ENCODE data around the gene LENEP. TPM values are rescaled to one million over a fixed set of nuclear protein-coding genes. Genes with fewer than 3 reads are reported as not detected.
"Not testable (repeated sequence)": the region's sequence is repeated elsewhere in the genome, so short reads cannot be mapped to it uniquely, and the experiment has no call there.

The LENEP gene
- total RNA-seq, 3 donors from 2014 or later (not counting 1 experiment from before 2014, with no cell fraction given): not detected

DNA sequence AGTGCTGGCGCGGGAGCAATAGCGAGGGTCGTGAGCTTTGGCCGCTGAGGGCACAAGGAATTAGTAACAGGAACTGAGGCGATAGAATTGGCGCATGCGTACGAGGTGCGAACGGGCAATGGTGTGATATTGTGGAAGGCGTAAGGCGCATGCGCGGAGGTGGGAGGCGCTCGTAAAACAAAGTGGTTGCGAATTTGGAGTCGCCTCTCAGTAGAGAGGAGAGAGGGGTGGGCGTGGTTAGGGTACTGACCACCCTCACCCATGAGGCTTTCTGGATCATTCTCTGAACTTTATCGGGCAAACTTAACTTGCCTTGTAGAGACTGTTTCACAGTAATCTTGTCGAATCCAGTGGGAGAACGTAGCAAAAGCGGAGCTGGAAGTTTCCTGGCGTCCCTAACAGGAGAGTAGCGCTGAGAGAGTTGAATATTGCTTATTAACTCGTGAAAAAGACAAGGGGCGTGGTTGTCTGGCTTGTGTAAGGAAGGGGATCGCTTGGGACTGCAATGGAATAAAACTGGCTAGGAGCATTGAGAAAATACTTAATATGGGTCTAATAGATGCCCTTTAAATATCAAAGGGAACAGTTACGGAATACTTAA is 18.5 kb upstream of the LENEP start:
- peak overlapping the region; percentile 99 for H3K27ac ChIP-seq (ENCODE audit: low read length)
- intact Hi-C loops (cut with micrococcal nuclease): loop anchor here (1.0 to 5.0 kb wide), 7 partner anchors 8 to 416 kb away; partner anchors contain the start of genes EFNA4, FLAD1, PBXIP1 and PMVK
- H3K4me1 ChIP-seq (ENCODE audit: control insufficient read depth, insufficient read depth, low read length): peaks cover 43% of the 10 kb centered on the region
- no peaks in the 10 kb centered on the region for H3K36me3 ChIP-seq (ENCODE audit: control insufficient read depth, insufficient read depth, low read length)
- Mint-ChIP-seq H3K27me3 (ENCODE audit: low read depth in 2 of 2) (no peaks in the 10 kb centered on the region), H3K4me1 (peaks cover 15 to 20% of the 10 kb centered on the region in 2 donors), H3K27ac (no peak overlapping the region), H3K36me3 (no peaks in the 10 kb centered on the region), H3K4me3 (no peak overlapping the region), H3K9me3 (no peaks in the 10 kb centered on the region)
- no peaks in the 10 kb centered on the region for H3K27me3 ChIP-seq (ENCODE audit: control insufficient read depth, insufficient read depth, low read length)
- WGBS (ENCODE audit: insufficient coverage): under 1% methylated on average over 30 of the region's 30 CpGs
- ATAC-seq (peak; percentile 44 to 63 (median 54)), DNase-seq (peak; percentile 92 to 99)
- peak overlapping the region; percentile 91 for H3K4me3 ChIP-seq (ENCODE audit: low read length)
- no peaks in the 10 kb centered on the region for H3K9me3 ChIP-seq (ENCODE audit: control insufficient read depth, insufficient read depth, low read length)
- TF ChIP-seq CTCF (IDR thresholded peaks at IDR 0.05): no peak

GRCh38 chr1:154975409-154976059 is 17.9 kb upstream of the LENEP start:
- Mint-ChIP-seq H3K9me3 (no peaks in the 10 kb centered on the region), H3K27me3 (ENCODE audit: low read depth in 2 of 2) (no peaks in the 10 kb centered on the region), H3K36me3 (no peaks in the 10 kb centered on the region), H3K27ac (no peak overlapping the region), H3K4me1 (peaks cover 13 to 15% of the 10 kb centered on the region in 2 donors), H3K4me3 (no peak overlapping the region)
- TF ChIP-seq CTCF (IDR thresholded peaks at IDR 0.05): no peak
- Histone ChIP-seq H3K9me3 (ENCODE audit: control insufficient read depth, insufficient read depth, low read length) (no peaks in the 10 kb centered on the region), H3K4me3 (ENCODE audit: low read length) (peak overlapping the region; percentile 91), H3K36me3 (ENCODE audit: control insufficient read depth, insufficient read depth, low read length) (no peaks in the 10 kb centered on the region), H3K27me3 (ENCODE audit: control insufficient read depth, insufficient read depth, low read length) (no peaks in the 10 kb centered on the region), H3K27ac (ENCODE audit: low read length) (peak overlapping the region; percentile 99), H3K4me1 (ENCODE audit: control insufficient read depth, insufficient read depth, low read length) (peaks cover 37% of the 10 kb centered on the region)
- under 1% methylated on average over 21 of the region's 24 CpGs for WGBS (ENCODE audit: insufficient coverage)
- intact Hi-C loops (cut with micrococcal nuclease): loop anchor here (2.0 kb wide), 2 partner anchors 19 to 41 kb away; partner anchors contain the start of gene PBXIP1
- peak; percentile 53 to 73 for DNase-seq
- ATAC-seq: peak in 1 of 3 donors; percentile 6

DNA sequence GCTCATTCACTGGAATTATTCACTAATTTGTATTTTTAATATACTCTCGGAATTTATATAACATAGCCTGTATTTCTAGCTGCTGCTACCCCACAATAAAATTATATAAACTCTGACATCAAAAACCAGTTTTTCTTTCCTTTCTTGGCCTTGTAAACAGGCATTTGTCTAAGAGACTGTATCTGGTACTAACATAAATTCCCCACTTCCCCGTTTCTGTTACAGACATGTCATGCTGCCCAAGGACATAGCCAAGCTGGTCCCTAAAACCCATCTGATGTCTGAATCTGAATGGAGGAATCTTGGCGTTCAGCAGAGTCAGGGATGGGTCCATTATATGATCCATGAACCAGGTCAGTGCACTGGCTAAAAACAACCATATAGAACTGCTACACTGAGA is 15.6 kb upstream of the LENEP start:
- WGBS (ENCODE audit: insufficient coverage): 74% methylated on average over 3 of the region's 3 CpGs
- H3K9me3 Mint-ChIP-seq; intact Hi-C loops (cut with micrococcal nuclease); H3K36me3 Mint-ChIP-seq; H3K27ac Mint-ChIP-seq; H3K27me3 ChIP-seq (ENCODE audit: control insufficient read depth, insufficient read depth, low read length); ATAC-seq; H3K4me1 Mint-ChIP-seq; H3K27ac ChIP-seq (ENCODE audit: low read length); H3K36me3 ChIP-seq (ENCODE audit: control insufficient read depth, insufficient read depth, low read length); H3K9me3 ChIP-seq (ENCODE audit: control insufficient read depth, insufficient read depth, low read length); DNase-seq; H3K4me3 ChIP-seq (ENCODE audit: low read length); H3K27me3 Mint-ChIP-seq (ENCODE audit: low read depth in 2 of 2): not testable (repeated sequence)
- H3K4me1 ChIP-seq (ENCODE audit: control insufficient read depth, insufficient read depth, low read length): peaks cover 26% of the 10 kb centered on the region
- H3K4me3 Mint-ChIP-seq: peak overlapping the region; percentile 45

DNA sequence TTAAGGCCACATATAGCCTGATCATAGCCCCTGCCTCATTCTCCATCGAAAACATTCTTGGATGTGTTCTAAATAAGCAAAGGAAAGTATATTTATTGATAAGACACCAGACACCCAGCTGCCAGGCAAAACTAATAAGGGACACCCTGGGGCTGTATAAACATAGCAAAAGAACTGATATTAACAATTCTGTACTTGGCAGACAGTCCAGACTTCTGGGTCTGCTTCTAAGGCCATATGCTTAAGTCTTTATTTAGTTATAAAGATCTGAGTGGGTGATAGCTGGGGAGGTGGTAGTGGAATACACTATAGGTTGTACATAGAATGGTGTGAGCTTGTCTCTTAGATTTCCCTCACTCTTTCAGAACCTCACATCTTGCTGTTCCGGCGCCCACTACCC is 15.0 kb upstream of the LENEP start:
- peaks cover 20% of the 10 kb centered on the region for H3K4me1 ChIP-seq (ENCODE audit: control insufficient read depth, insufficient read depth, low read length)
- TF ChIP-seq CTCF (IDR thresholded peaks at IDR 0.05): no peak
- ATAC-seq (no peak), DNase-seq (no peak)
- H3K9me3 ChIP-seq (ENCODE audit: control insufficient read depth, insufficient read depth, low read length): no peaks in the 10 kb centered on the region
- no CpG with 5 or more reads among the region's 3 CpGs for WGBS (ENCODE audit: insufficient coverage)
- no peaks in the 10 kb centered on the region for H3K27me3 ChIP-seq (ENCODE audit: control insufficient read depth, insufficient read depth, low read length)
- intact Hi-C loops (cut with micrococcal nuclease): no loop called here
- no peak overlapping the region for H3K4me3 Mint-ChIP-seq
- no peaks in the 10 kb centered on the region for H3K36me3 ChIP-seq (ENCODE audit: control insufficient read depth, insufficient read depth, low read length)
- no peaks in the 10 kb centered on the region for H3K9me3 Mint-ChIP-seq
- no peaks in the 10 kb centered on the region for H3K36me3 Mint-ChIP-seq
- H3K4me3 ChIP-seq (ENCODE audit: low read length): no peak overlapping the region
- H3K27ac Mint-ChIP-seq: no peak overlapping the region
- no peaks in the 10 kb centered on the region for H3K4me1 Mint-ChIP-seq
- no peak overlapping the region for H3K27ac ChIP-seq (ENCODE audit: low read length)
- no peaks in the 10 kb centered on the region for H3K27me3 Mint-ChIP-seq (ENCODE audit: low read depth in 2 of 2)

Measured in natural killer cell (primary cell).